Measurements from ENCODE around the gene USP17L22.
"Not testable (repeated sequence)": the region's sequence is repeated elsewhere in the genome, so short reads cannot be mapped to it uniquely, and the experiment has no call there.

DNA sequence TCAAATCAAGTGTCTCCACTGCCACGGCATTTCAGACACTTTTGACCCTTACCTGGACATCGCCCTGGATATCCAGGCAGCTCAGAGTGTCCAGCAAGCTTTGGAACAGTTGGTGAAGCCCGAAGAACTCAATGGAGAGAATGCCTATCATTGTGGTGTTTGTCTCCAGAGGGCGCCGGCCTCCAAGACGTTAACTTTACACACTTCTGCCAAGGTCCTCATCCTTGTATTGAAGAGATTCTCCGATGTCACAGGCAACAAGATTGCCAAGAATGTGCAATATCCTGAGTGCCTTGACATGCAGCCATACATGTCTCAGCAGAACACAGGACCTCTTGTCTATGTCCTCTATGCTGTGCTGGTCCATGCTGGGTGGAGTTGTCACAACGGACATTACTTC lies 37.2 kb upstream of the USP17L22 start:
- not testable (repeated sequence) for TF ChIP-seq TEAD4 (IDR thresholded peaks at IDR 0.05; ENCODE audit: borderline replicate concordance, insufficient read depth); EZH2phosphoT487 (IDR thresholded peaks at IDR 0.05; ENCODE audit: borderline replicate concordance, low read depth); SMC3 (IDR thresholded peaks at IDR 0.05; ENCODE audit: low read depth, low read length); YY1 (IDR thresholded peaks at IDR 0.05; ENCODE audit: low read depth); JUND (IDR thresholded peaks at IDR 0.05)
- TF ChIP-seq, protein P1, sequence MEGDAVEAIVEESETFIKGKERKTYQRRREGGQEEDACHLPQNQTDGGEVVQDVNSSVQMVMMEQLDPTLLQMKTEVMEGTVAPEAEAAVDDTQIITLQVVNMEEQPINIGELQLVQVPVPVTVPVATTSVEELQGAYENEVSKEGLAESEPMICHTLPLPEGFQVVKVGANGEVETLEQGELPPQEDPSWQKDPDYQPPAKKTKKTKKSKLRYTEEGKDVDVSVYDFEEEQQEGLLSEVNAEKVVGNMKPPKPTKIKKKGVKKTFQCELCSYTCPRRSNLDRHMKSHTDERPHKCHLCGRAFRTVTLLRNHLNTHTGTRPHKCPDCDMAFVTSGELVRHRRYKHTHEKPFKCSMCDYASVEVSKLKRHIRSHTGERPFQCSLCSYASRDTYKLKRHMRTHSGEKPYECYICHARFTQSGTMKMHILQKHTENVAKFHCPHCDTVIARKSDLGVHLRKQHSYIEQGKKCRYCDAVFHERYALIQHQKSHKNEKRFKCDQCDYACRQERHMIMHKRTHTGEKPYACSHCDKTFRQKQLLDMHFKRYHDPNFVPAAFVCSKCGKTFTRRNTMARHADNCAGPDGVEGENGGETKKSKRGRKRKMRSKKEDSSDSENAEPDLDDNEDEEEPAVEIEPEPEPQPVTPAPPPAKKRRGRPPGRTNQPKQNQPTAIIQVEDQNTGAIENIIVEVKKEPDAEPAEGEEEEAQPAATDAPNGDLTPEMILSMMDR (IDR thresholded peaks at IDR 0.05): not testable (repeated sequence)
- TF ChIP-seq, protein P2, sequence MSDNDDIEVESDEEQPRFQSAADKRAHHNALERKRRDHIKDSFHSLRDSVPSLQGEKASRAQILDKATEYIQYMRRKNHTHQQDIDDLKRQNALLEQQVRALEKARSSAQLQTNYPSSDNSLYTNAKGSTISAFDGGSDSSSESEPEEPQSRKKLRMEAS (IDR thresholded peaks at IDR 0.05; ENCODE audit: low read depth): not testable (repeated sequence)
- TF ChIP-seq, protein P3, sequence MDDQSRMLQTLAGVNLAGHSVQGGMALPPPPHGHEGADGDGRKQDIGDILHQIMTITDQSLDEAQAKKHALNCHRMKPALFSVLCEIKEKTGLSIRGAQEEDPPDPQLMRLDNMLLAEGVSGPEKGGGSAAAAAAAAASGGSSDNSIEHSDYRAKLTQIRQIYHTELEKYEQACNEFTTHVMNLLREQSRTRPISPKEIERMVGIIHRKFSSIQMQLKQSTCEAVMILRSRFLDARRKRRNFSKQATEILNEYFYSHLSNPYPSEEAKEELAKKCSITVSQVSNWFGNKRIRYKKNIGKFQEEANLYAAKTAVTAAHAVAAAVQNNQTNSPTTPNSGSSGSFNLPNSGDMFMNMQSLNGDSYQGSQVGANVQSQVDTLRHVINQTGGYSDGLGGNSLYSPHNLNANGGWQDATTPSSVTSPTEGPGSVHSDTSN (IDR thresholded peaks at IDR 0.05): not testable (repeated sequence)
